WERI-Rb-1 (cell line): ENCODE results near the gene ALX1.

Experiments
- DNase-seq: peaks from one replicate; pipeline ENCODE4 v3.0.0-alpha.2; 2020
- H3K27ac ChIP-seq: fragments of 250-450 bp; sonication (Bioruptor Pico); 2 replicates; pipeline ENCODE4 v1.5.1; 2020; ENCODE audit warnings: mild to moderate bottlenecking, moderate library complexity
- H3K27me3 ChIP-seq: fragments of 250-450 bp; sonication (Bioruptor Pico); 2 replicates; pipeline ENCODE4 v1.5.1; 2021; ENCODE audit warnings: mild to moderate bottlenecking, low read depth, moderate library complexity; ENCODE audit not compliant: insufficient read depth, severe bottlenecking
- H3K36me3 ChIP-seq: fragments of 250-450 bp; sonication (Bioruptor Pico); 2 replicates; pipeline ENCODE4 v1.5.1; 2020; ENCODE audit warnings: mild to moderate bottlenecking, moderate library complexity
- H3K4me3 ChIP-seq: 2 replicates; pipeline ENCODE4 v1.5.1; 2011; ENCODE audit warnings: low read depth, mild to moderate bottlenecking, control low read depth, low read length
- H3K9me3 ChIP-seq: fragments of 250-450 bp; sonication (Bioruptor Pico); 2 replicates; pipeline ENCODE4 v1.5.1; 2021; ENCODE audit warnings: mild to moderate bottlenecking, moderate library complexity; ENCODE audit not compliant: severe bottlenecking
- TF ChIP-seq, protein P1 (sequence below): IDR thresholded peaks from 2 replicates; pipeline ENCODE4 v1.5.1; 2011; ENCODE audit warnings: low read depth, mild to moderate bottlenecking, control low read depth, inconsistent platforms, low read length

Gene ALX1

DNA sequence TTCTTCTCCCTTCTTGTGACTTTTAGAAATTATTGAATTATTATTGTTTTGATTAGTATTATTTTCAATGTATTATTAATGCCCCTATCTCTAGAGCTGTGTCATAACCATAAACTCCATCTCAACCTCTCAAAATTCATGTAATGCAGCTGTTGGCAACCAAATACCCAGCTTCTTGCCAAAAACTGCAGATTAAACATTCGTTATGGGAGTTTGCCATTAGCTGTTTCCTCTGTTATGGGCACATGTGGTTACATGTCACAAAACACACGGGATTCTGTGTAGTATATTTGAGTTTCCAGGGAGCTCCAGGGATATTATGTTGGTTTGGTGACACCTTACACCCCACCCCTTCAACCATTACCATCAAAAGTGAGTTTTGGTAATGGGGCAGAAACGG lies 2.8 kb upstream of the ALX1 start:
- H3K27ac ChIP-seq = no peak overlapping the region
- no peak for DNase-seq
- TF ChIP-seq, protein P1, sequence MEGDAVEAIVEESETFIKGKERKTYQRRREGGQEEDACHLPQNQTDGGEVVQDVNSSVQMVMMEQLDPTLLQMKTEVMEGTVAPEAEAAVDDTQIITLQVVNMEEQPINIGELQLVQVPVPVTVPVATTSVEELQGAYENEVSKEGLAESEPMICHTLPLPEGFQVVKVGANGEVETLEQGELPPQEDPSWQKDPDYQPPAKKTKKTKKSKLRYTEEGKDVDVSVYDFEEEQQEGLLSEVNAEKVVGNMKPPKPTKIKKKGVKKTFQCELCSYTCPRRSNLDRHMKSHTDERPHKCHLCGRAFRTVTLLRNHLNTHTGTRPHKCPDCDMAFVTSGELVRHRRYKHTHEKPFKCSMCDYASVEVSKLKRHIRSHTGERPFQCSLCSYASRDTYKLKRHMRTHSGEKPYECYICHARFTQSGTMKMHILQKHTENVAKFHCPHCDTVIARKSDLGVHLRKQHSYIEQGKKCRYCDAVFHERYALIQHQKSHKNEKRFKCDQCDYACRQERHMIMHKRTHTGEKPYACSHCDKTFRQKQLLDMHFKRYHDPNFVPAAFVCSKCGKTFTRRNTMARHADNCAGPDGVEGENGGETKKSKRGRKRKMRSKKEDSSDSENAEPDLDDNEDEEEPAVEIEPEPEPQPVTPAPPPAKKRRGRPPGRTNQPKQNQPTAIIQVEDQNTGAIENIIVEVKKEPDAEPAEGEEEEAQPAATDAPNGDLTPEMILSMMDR = no peak
- H3K36me3 ChIP-seq = no peaks in the 10 kb centered on the region
- no peaks in the 10 kb centered on the region for H3K27me3 ChIP-seq
- no peaks in the 10 kb centered on the region for H3K9me3 ChIP-seq
- H3K4me3 ChIP-seq = no peak overlapping the region

DNA sequence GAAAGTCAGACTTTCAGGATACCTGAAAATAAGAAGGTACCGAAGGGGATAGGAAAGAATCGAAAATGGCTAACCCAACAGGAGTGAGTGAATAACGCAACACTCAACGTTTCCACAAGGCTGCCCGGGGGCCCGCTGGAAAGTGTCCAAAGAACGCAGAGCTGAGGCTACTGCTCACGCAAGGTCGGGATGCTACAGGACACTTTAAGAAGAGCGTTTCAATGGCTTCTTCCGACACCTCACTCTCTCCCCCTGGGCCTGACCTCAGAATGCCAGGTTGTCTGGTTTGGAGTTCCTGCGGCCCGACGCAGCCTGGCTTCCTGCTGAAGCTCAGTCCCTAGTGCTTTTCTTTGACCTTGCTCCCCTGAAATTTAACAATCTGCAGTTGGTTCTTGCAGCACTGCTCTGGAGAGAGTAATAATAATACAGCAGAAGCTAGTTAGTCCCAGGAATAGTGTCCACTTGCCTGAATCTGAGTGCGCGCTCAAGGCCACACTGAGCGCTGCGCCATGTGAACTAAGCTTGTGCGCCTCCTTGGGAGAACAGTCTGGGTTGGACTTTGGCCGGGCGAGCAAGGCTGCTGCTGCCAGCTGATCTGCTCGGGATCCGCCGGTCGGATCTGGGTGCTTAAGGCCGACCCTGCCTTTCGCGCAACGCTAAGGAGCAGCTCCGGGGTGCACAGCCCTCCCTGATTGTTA lies 2.0 kb upstream of the ALX1 start:
- Histone ChIP-seq H3K36me3 (no peaks in the 10 kb centered on the region), H3K9me3 (no peaks in the 10 kb centered on the region), H3K27me3 (no peaks in the 10 kb centered on the region), H3K4me3 (no peak overlapping the region), H3K27ac (no peak overlapping the region)
- TF ChIP-seq, protein P1 = no peak
- DNase-seq = no peak

DNA sequence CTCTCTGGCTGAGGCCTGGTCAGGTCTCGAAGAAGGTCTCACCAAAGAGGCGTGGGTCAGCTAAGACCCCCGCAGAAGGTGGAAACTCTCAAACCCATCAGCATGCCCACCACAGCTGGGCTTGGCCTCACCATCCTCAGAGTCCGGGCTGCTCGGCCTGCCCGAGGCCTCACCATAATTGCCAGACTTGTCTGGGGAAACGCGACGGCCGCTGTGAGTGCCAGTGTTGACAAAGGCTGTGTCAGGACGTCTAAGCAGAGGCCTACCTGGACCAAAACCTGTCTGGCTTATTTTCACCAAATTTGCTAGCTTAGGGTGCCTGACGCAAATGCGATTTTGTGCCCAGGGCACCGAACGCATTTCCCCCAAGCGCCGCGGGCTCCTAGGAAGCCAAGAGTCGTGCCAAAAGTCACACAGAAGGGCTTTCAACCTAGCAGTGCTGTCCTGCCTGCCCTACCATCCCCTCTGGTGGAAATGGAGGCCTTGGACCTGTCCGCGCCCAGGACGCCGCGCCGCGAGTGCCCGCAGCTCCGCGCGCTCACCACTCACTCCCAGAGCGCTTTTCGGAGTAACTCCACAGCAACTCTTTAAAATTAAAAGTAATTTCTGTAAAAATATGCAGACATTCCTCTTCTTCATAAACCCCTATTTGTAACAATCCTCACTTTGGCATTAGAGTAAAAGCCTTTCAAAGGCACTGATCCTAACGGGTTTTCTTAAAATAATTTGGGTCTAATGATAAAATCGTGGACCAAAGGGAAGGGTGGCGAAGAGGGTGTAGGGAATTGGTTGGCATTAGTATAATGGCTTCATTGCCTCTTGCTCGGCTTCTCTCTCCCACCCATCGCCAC lies 1.2 kb upstream of the ALX1 start:
- Histone ChIP-seq H3K27ac (no peak overlapping the region; the same call in 1 of the 2 replicates), H3K4me3 (peak overlapping the region; percentile 63), H3K36me3 (no peaks in the 10 kb centered on the region), H3K9me3 (no peaks in the 10 kb centered on the region), H3K27me3 (no peaks in the 10 kb centered on the region)
- TF ChIP-seq, protein P1 = no peak
- no peak for DNase-seq

DNA sequence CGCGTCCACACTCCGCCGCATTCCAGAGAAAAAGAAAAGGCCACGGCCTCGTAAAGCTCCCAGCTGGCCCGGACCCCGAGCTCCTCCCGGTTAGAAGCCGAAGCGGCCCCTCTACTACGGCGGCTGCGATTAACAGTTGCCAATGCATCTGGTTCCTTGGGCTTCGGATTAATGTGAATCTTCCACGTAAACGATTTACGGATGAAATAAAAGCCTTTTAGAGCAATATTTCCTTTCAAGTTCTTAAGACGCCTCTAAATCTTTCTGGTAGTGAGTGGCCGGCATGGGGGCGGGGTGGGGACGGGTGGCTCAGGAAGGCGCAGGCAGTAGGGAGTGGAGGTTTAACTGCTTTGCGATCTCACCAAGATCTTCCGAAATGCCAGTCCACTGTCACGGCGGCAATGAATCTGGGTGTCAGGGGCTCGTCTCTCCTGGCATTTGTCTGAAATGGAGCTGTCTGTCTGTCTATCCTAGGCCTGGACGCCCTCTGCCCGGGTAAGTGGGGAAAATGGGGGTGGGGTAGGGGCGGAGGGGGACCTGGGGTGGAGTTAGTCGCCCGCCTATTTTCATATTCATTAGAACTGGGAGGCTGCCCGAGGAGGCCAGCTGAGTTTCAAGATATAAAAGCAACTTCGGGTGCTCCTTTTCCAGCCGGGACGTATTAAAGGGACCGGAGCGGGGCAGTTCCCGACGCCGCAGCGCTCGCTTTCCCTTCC lies 413 bp upstream of the ALX1 start:
- peak; percentile 46 for DNase-seq
- peak overlapping the region; percentile 63 for H3K4me3 ChIP-seq

DNA sequence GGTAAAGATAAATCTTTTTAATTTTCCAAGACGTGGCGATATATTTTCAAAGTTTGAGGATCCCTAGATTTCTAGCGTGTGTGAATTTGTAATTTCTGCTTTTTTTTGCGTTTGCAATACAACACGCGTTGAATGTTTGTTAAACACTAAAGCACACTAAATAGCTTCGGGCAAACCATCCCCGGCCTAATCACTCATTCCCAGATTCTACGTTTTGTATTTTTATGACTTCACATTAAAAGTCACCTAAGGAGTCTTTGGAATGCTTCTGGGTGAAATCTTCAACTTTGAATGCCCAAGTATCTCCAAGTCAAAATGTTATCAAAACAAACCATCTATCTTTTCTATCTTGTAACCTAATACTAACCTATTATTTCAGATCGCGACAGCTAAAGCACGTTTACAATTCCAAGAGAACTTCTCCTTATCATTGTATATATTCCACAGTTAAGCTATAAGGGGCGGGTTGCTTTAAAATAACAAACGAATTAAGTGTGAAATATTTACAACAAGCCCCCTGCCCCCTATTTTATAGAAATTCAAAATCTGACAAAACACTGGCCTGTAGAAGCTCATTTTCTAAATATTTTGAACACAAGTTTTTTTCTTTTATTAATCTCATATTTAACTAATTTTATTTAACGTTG lies 1.1 kb downstream of the ALX1 start:
- TF ChIP-seq, protein P1 = no peak
- Histone ChIP-seq H3K27me3 (no peaks in the 10 kb centered on the region), H3K36me3 (no peaks in the 10 kb centered on the region), H3K9me3 (no peaks in the 10 kb centered on the region), H3K27ac (peak overlapping the region; percentile 77), H3K4me3 (peak overlapping the region; percentile 63)
- DNase-seq = no peak

More for the DNA sequence above, 413 bp upstream of the ALX1 start:
- no peaks in the 10 kb centered on the region for H3K27me3 ChIP-seq
- H3K9me3 ChIP-seq = no peaks in the 10 kb centered on the region
- peak overlapping the region; percentile 77 for H3K27ac ChIP-seq
- no peaks in the 10 kb centered on the region for H3K36me3 ChIP-seq
- TF ChIP-seq, protein P1 = no peak
